ENCODE measurements around the gene CCR5AS.
"Not testable (repeated sequence)": the region's sequence is repeated elsewhere in the genome, so short reads cannot be mapped to it uniquely, and the experiment has no call there.

The CCR5AS gene

DNA sequence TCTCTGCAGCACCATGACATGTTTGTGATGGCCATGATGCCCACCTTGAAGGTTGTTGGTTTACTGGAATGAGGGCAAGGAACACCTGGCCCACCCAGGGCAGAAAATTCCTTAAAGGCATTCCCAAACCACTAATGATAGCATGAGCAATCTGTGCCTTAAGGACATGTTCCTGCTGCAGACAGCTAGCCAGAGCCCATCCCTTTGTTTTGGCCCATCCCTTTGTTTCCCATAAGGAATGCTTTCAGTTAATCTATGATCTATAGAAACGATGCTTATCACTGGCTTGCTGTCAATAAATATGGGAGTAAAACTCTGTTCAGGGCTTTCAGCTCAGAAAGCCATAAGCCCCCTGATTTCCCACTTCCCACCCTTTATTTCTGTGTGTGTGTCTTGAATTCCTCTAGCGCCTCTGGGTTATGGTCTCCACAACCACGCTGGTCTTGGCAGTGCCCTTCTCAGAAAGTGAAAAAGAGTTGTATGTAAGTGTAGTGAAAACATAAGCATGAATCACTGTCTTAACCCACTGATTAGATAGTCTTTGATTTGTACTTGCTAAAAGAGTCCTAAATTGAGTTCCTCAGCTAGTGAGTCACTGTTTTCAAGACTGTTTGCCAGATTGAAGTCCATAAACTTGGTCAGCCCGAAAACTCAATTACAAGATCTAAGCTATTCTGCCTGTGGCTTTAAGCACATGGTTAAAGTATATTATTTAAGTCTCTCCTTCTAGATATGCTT is 72.0 kb downstream of the CCR5AS start:
- H3K9me2 ChIP-seq (ENCODE audit: insufficient read depth, low read length): no peaks in the 10 kb centered on the region
- no peaks in the 10 kb centered on the region for H3K79me2 ChIP-seq (replicated peaks; ENCODE audit: insufficient read depth, low read length)
- TF ChIP-seq TAF1 (IDR thresholded peaks at IDR 0.05; ENCODE audit: low read depth) (no peak), REST (IDR thresholded peaks at IDR 0.05; ENCODE audit: borderline replicate concordance) (no peak), POLR2AphosphoS5 (IDR thresholded peaks at IDR 0.05) (no peak), MXI1 (conservative IDR thresholded peaks at IDR 0.05; ENCODE audit: poor library complexity, severe bottlenecking) (no peak), RAD21 (conservative IDR thresholded peaks at IDR 0.05) (no peak), CTCF (IDR thresholded peaks at IDR 0.05; ENCODE audit: poor library complexity, severe bottlenecking) (no peak), EZH2 (IDR thresholded peaks at IDR 0.05; ENCODE audit: borderline replicate concordance, insufficient read depth, low read length, poor library complexity, severe bottlenecking) (no peak), SMC3 (conservative IDR thresholded peaks at IDR 0.05; ENCODE audit: poor library complexity) (no peak), EP300 (conservative IDR thresholded peaks at IDR 0.05; ENCODE audit: poor library complexity, severe bottlenecking) (no peak)
- H3K4me2 ChIP-seq (ENCODE audit: low read length): no peak overlapping the region
- H2AFZ ChIP-seq (ENCODE audit: low read depth, low read length): no peak overlapping the region
- H3F3A ChIP-seq (ENCODE audit: insufficient read depth, low read length, poor library complexity, severe bottlenecking): no peaks in the 10 kb centered on the region
- H3K4me3 ChIP-seq (ENCODE audit: low read length): no peak overlapping the region
- H3K27ac ChIP-seq (ENCODE audit: low read length): no peak overlapping the region
- no peaks in the 10 kb centered on the region for H4K20me1 ChIP-seq (ENCODE audit: insufficient read depth)
- no peaks in the 10 kb centered on the region for H3K27me3 ChIP-seq (ENCODE audit: insufficient read depth, low read depth, low read length)
- H3K36me3 ChIP-seq (ENCODE audit: insufficient read depth, low read length): no peaks in the 10 kb centered on the region
- H3K9me3 ChIP-seq (ENCODE audit: low read length): peaks cover 5% of the 10 kb centered on the region
- no peak overlapping the region for H3K9ac ChIP-seq (ENCODE audit: low read length)

DNA sequence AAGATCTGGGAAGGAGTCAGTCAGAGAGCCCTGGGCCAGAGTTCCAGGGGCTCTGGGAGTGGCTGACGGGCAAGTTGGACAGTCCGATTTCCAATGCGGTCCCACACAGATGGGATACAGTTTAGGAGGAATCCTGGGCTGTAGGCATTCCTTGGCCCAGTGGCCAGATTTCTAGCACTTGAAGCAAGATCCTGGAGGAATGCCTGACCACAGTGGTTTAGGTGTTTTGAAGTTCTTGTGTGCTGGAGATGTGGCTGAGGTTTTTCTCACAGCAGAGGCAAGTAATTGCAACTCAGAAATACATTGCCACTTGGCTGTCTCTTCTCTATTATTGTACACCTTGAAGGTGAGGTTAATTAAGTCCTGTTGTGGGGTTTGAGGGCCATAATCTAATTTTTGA is 76.2 kb downstream of the CCR5AS start:
- H3K79me2 ChIP-seq (replicated peaks; ENCODE audit: insufficient read depth, low read length); H3F3A ChIP-seq (ENCODE audit: insufficient read depth, low read length, poor library complexity, severe bottlenecking); H3K9me3 ChIP-seq (ENCODE audit: low read length); H2AFZ ChIP-seq (ENCODE audit: low read depth, low read length); H3K9ac ChIP-seq (ENCODE audit: low read length); H4K20me1 ChIP-seq (ENCODE audit: insufficient read depth); H3K9me2 ChIP-seq (ENCODE audit: insufficient read depth, low read length); H3K4me2 ChIP-seq (ENCODE audit: low read length); H3K36me3 ChIP-seq (ENCODE audit: insufficient read depth, low read length); H3K27ac ChIP-seq (ENCODE audit: low read length); H3K27me3 ChIP-seq (ENCODE audit: insufficient read depth, low read depth, low read length); H3K4me3 ChIP-seq (ENCODE audit: low read length): not testable (repeated sequence)
